Measurements from ENCODE around the gene POLR3G. TPM values are rescaled to one million over a fixed set of nuclear protein-coding genes. Genes with fewer than 3 reads are reported as not detected.

The POLR3G gene
- 0.52 TPM for total RNA-seq

DNA sequence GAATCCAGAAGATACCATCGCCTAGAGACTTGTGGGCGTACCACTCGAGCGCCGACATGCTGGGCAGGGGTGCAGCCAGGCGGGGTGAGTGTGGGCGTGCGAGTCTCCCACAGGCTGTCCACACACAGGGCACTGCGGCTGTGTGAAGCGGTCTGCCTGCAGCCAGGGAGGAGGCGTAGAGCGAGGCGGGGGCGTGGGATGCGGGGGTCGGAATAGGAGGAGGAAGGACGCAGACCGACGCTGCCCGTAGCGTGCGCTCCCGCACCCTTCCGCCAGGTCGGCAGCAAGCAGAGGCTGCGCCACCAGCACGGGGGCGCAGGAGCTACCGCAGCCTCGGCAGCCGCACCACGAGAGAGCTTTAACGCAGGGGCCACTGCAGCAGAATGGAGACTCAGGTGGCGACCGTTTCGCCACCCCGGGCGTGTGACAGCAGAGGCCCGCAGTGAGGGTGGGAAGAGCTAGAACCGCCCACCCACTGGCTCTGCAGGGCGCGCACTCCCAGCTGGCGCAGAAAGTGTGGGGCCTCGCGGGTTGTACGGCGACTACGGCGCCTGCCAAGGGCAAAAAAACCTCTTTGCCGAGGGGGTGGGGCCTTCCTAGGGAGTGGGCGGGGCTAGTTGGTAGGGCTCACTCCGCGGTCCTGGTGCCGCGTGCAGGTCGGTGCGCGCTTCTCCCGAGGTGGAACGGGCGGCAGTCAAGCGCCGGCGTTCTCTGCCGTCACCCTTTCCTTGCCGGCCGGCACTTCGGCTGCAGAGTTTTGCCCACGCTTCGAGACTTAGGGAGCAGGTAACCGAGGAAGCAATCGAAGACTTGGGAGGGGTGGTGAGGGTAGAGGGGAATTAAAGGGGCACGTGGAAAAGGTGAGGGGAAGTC is at the start of gene POLR3G, which contains the start of gene MBLAC2:
POLR3G (plus strand) TSS at position 630 of the 873 bp plus-strand sequence. CDS start 10,704 bp downstream, outside the sequence.
MBLAC2 (minus strand) TSS at position 537 of the 873 bp plus-strand sequence; CDS start at position 58, 479 bp downstream.
- H3K27ac ChIP-seq (ENCODE audit: low read depth, low read length), result peak within 1 kb of the TSS; percentile 45
- peaks cover 0 to 3% (median 0%) of the 10 kb centered on the region in 3 donors for H3K36me3 ChIP-seq (ENCODE audit: control insufficient read depth in 3 of 3, insufficient read depth in 3 of 3, low read length in 3 of 3)
- H3K4me1 ChIP-seq (ENCODE audit: control insufficient read depth in 3 of 3, insufficient read depth in 3 of 3, low read length in 3 of 3), result peaks cover 9 to 20% (median 10%) of the 10 kb centered on the region in 3 donors
- no peaks in the 10 kb centered on the region for H3K9me3 ChIP-seq (ENCODE audit: control insufficient read depth in 3 of 3, low read length in 3 of 3)
- peak within 1 kb of the TSS; percentile 76 to 92 (median 84) for H3K9ac ChIP-seq (ENCODE audit: low read depth in 1 of 3, low read length in 3 of 3)
- peak within 1 kb of the TSS; percentile 94 to 97 (median 96) for H3K4me3 ChIP-seq (ENCODE audit: low read length in 3 of 3)
- no peaks in the 10 kb centered on the region for H3K27me3 ChIP-seq (ENCODE audit: control insufficient read depth in 3 of 3, insufficient read depth in 3 of 3, low read length in 3 of 3)

GRCh38 chr5:90434116-90434714 is 40.4 kb upstream of the POLR3G start:
- Histone ChIP-seq H3K9me3 (ENCODE audit: control insufficient read depth in 3 of 3, low read length in 3 of 3) (no peaks in the 10 kb centered on the region), H3K36me3 (ENCODE audit: control insufficient read depth in 3 of 3, insufficient read depth in 3 of 3, low read length in 3 of 3) (no peaks in the 10 kb centered on the region), H3K9ac (ENCODE audit: low read depth in 1 of 3, low read length in 3 of 3) (no peak overlapping the region), H3K4me1 (ENCODE audit: control insufficient read depth in 3 of 3, insufficient read depth in 3 of 3, low read length in 3 of 3) (no peaks in the 10 kb centered on the region), H3K4me3 (ENCODE audit: low read length in 3 of 3) (no peak overlapping the region), H3K27ac (ENCODE audit: low read depth, low read length) (no peak overlapping the region), H3K27me3 (ENCODE audit: control insufficient read depth in 3 of 3, insufficient read depth in 3 of 3, low read length in 3 of 3) (no peaks in the 10 kb centered on the region)

DNA sequence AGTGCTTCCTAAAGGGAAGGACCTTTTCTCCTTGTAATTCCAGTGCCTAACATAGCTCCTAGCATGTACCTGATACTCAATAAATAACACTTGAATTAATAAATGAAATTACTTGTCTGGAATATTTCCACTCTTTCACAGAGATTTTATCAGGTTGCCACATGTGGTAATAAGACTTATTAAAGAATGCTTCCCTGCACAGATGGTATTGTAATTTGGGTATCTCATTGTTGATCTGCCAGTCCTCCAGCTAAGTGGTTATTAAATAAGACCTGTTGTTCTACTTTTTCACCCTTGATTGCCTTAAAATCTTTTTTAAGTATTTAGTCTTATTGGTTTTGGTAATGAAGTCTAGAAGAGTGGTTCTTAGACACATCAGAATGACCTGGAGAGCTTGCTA is 37.0 kb upstream of the POLR3G start:
- no peaks in the 10 kb centered on the region for H3K9me3 ChIP-seq (ENCODE audit: control insufficient read depth in 3 of 3, low read length in 3 of 3)
- H3K27ac ChIP-seq (ENCODE audit: low read depth, low read length), result no peak overlapping the region
- no peaks in the 10 kb centered on the region for H3K27me3 ChIP-seq (ENCODE audit: control insufficient read depth in 3 of 3, insufficient read depth in 3 of 3, low read length in 3 of 3)
- no peaks in the 10 kb centered on the region for H3K36me3 ChIP-seq (ENCODE audit: control insufficient read depth in 3 of 3, insufficient read depth in 3 of 3, low read length in 3 of 3)
- peaks cover 0 to 3% (median 0%) of the 10 kb centered on the region in 3 donors for H3K4me1 ChIP-seq (ENCODE audit: control insufficient read depth in 3 of 3, insufficient read depth in 3 of 3, low read length in 3 of 3)
- H3K4me3 ChIP-seq (ENCODE audit: low read length in 3 of 3), result no peak overlapping the region
- H3K9ac ChIP-seq (ENCODE audit: low read depth in 1 of 3, low read length in 3 of 3), result no peak overlapping the region

- no peaks in the 10 kb centered on the region for H3K27me3 ChIP-seq (ENCODE audit: control insufficient read depth in 3 of 3, insufficient read depth in 3 of 3, low read length in 3 of 3)
- H3K4me1 ChIP-seq (ENCODE audit: control insufficient read depth in 3 of 3, insufficient read depth in 3 of 3, low read length in 3 of 3), result peaks cover 0 to 3% (median 0%) of the 10 kb centered on the region in 3 donors
- no peaks in the 10 kb centered on the region for H3K36me3 ChIP-seq (ENCODE audit: control insufficient read depth in 3 of 3, insufficient read depth in 3 of 3, low read length in 3 of 3)
- no peaks in the 10 kb centered on the region for H3K9me3 ChIP-seq (ENCODE audit: control insufficient read depth in 3 of 3, low read length in 3 of 3)
- H3K4me3 ChIP-seq (ENCODE audit: low read length in 3 of 3), result no peak overlapping the region
- H3K9ac ChIP-seq (ENCODE audit: low read depth in 1 of 3, low read length in 3 of 3), result no peak overlapping the region
- no peak overlapping the region for H3K27ac ChIP-seq (ENCODE audit: low read depth, low read length)
Measured at GRCh38 chr5:90438100-90438499, 36.6 kb upstream of the POLR3G start.

GRCh38 chr5:90440644-90441043 is 34.0 kb upstream of the POLR3G start:
- Histone ChIP-seq H3K27ac (ENCODE audit: low read depth, low read length) (no peak overlapping the region), H3K27me3 (ENCODE audit: control insufficient read depth in 3 of 3, insufficient read depth in 3 of 3, low read length in 3 of 3) (no peaks in the 10 kb centered on the region), H3K4me3 (ENCODE audit: low read length in 3 of 3) (no peak overlapping the region), H3K36me3 (ENCODE audit: control insufficient read depth in 3 of 3, insufficient read depth in 3 of 3, low read length in 3 of 3) (no peaks in the 10 kb centered on the region), H3K9ac (ENCODE audit: low read depth in 1 of 3, low read length in 3 of 3) (no peak overlapping the region), H3K9me3 (ENCODE audit: control insufficient read depth in 3 of 3, low read length in 3 of 3) (no peaks in the 10 kb centered on the region), H3K4me1 (ENCODE audit: control insufficient read depth in 3 of 3, insufficient read depth in 3 of 3, low read length in 3 of 3) (peaks cover 0 to 3% (median 0%) of the 10 kb centered on the region in 3 donors)

- no peaks in the 10 kb centered on the region for H3K36me3 ChIP-seq (ENCODE audit: control insufficient read depth in 3 of 3, insufficient read depth in 3 of 3, low read length in 3 of 3)
- H3K27me3 ChIP-seq (ENCODE audit: control insufficient read depth in 3 of 3, insufficient read depth in 3 of 3, low read length in 3 of 3), result no peaks in the 10 kb centered on the region
- H3K9ac ChIP-seq (ENCODE audit: low read depth in 1 of 3, low read length in 3 of 3), result no peak overlapping the region
- no peaks in the 10 kb centered on the region for H3K4me1 ChIP-seq (ENCODE audit: control insufficient read depth in 3 of 3, insufficient read depth in 3 of 3, low read length in 3 of 3)
- H3K4me3 ChIP-seq (ENCODE audit: low read length in 3 of 3), result no peak overlapping the region
- no peak overlapping the region for H3K27ac ChIP-seq (ENCODE audit: low read depth, low read length)
- H3K9me3 ChIP-seq (ENCODE audit: control insufficient read depth in 3 of 3, low read length in 3 of 3), result no peaks in the 10 kb centered on the region
Measured at GRCh38 chr5:90446961-90447360, 27.7 kb upstream of the POLR3G start.

- no peak overlapping the region for H3K4me3 ChIP-seq (ENCODE audit: low read length in 3 of 3)
- no peaks in the 10 kb centered on the region for H3K27me3 ChIP-seq (ENCODE audit: control insufficient read depth in 3 of 3, insufficient read depth in 3 of 3, low read length in 3 of 3)
- no peaks in the 10 kb centered on the region for H3K9me3 ChIP-seq (ENCODE audit: control insufficient read depth in 3 of 3, low read length in 3 of 3)
- no peak overlapping the region for H3K9ac ChIP-seq (ENCODE audit: low read depth in 1 of 3, low read length in 3 of 3)
- H3K27ac ChIP-seq (ENCODE audit: low read depth, low read length), result no peak overlapping the region
- no peaks in the 10 kb centered on the region for H3K36me3 ChIP-seq (ENCODE audit: control insufficient read depth in 3 of 3, insufficient read depth in 3 of 3, low read length in 3 of 3)
- H3K4me1 ChIP-seq (ENCODE audit: control insufficient read depth in 3 of 3, insufficient read depth in 3 of 3, low read length in 3 of 3), result no peaks in the 10 kb centered on the region
Measured at GRCh38 chr5:90461288-90461687, 13.4 kb upstream of the POLR3G start.

DNA sequence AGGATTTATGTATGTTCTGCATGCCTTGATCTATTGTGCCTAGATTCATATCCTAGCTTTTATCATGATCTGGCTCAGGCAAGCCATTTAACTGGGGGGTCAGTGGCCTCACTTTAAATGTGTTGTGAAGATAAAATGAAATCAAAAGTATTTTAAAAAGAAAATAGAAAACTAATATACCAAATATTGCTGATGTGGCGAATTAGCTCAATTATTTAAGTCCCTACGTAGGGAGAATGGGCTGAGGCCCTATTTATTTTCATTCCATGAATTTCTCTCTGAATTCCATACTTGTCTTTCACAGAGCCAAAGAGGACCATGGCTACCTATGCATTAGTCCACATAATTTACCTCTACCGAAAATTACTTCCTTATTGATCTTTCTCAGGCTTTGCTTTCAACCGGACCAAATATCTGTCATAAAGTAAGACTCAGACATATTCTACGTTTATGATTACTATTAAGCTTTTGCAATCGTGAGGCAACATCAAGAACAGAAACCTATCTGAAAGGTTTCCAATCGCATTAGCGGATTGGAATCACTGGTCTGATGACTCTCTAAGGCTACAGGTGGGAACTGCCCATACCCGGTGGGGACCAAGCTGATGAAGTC is 1.8 kb upstream of the POLR3G start:
- no peaks in the 10 kb centered on the region for H3K9me3 ChIP-seq (ENCODE audit: control insufficient read depth in 3 of 3, low read length in 3 of 3)
- peak overlapping the region; percentile 76 to 92 (median 82) for H3K9ac ChIP-seq (ENCODE audit: low read depth in 1 of 3, low read length in 3 of 3)
- H3K4me3 ChIP-seq (ENCODE audit: low read length in 3 of 3), result peak overlapping the region; percentile 94 to 97 (median 96)
- peaks cover 9 to 20% (median 10%) of the 10 kb centered on the region in 3 donors for H3K4me1 ChIP-seq (ENCODE audit: control insufficient read depth in 3 of 3, insufficient read depth in 3 of 3, low read length in 3 of 3)
- H3K27ac ChIP-seq (ENCODE audit: low read depth, low read length), result no peak overlapping the region
- no peaks in the 10 kb centered on the region for H3K27me3 ChIP-seq (ENCODE audit: control insufficient read depth in 3 of 3, insufficient read depth in 3 of 3, low read length in 3 of 3)
- peaks cover 0 to 3% (median 0%) of the 10 kb centered on the region in 3 donors for H3K36me3 ChIP-seq (ENCODE audit: control insufficient read depth in 3 of 3, insufficient read depth in 3 of 3, low read length in 3 of 3)

DNA sequence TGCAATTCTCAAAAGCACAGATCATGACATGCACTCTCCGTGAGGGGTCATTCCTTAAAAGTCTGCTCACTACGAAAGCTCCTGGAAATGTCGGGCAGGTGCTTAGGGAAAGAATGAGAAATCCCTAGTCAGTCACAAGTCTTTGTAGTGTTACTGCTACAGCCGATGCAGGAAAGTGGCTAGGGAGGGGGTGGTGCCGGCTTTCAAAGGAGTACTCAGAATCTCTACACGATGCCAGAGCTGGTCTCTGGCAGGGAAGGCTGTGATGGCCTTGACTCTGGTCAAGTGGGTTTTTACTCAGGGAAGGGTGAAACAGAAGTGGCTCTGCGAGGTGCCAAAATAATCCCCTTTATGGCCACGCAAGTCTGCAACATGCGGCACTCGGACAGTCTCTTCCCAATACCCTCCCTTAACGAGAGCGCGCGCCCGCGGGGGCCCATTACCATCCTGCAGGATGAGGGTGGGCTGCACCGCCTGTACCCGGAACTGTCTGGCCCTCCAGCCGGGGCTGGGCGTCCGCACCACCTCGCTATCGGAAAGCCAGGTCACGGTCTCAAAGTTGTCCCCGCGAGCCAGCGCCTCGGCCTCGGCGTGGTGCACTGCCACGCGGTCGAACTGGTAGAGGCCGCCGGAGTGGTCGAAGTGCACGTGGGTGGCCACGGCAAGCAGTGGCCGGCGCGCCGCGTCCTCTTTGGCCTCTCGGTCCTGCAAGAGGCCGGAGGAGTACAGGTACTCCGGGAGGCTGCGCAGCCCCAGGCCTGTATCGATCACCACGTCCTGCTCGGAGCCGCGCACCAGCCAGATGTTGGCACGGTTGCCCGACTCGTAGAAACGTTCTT is 1.0 kb upstream of the POLR3G start:
- peaks cover 9 to 20% (median 10%) of the 10 kb centered on the region in 3 donors for H3K4me1 ChIP-seq (ENCODE audit: control insufficient read depth in 3 of 3, insufficient read depth in 3 of 3, low read length in 3 of 3)
- peak overlapping the region; percentile 94 to 97 (median 96) for H3K4me3 ChIP-seq (ENCODE audit: low read length in 3 of 3)
- peak overlapping the region; percentile 45 for H3K27ac ChIP-seq (ENCODE audit: low read depth, low read length)
- H3K9me3 ChIP-seq (ENCODE audit: control insufficient read depth in 3 of 3, low read length in 3 of 3), result no peaks in the 10 kb centered on the region
- H3K9ac ChIP-seq (ENCODE audit: low read depth in 1 of 3, low read length in 3 of 3), result peak overlapping the region; percentile 76 to 92 (median 82)
- H3K27me3 ChIP-seq (ENCODE audit: control insufficient read depth in 3 of 3, insufficient read depth in 3 of 3, low read length in 3 of 3), result no peaks in the 10 kb centered on the region
- H3K36me3 ChIP-seq (ENCODE audit: control insufficient read depth in 3 of 3, insufficient read depth in 3 of 3, low read length in 3 of 3), result peaks cover 0 to 3% (median 0%) of the 10 kb centered on the region in 3 donors

Measured in skeletal muscle tissue (tissue), 4 donors.